ENCODE results near the gene AGXT. TPM values are rescaled to one million over a fixed set of nuclear protein-coding genes. Genes with fewer than 3 reads are reported as not detected.

Gene AGXT
- total RNA-seq, 1 donor from 2014 or later: not detected

DNA sequence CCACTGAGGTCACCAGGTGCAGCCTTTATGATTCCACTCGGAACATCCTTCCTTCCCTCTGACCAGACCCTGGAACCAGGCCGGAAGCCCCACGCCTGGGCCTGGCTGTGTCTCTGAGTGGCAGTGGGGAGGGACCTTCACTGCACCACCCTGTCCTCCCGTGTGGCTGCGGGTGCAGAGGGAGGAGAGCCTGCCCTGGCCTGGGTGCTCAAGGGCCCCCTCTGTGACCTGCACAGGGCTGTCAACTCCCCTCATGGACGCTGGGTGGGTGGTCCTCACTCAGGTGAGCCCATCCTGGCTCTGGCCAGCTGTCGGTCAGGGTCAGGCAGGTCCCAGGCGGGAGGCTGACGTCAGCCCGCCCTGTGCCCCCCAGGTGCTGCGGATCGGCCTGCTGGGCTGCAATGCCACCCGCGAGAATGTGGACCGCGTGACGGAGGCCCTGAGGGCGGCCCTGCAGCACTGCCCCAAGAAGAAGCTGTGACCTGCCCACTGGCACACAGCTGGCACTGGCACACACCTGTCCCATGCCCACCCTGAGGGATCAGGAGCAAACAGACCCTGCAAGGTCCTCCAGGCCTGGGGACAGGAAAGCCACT, 9.8 kb downstream of the AGXT start:
- ATAC-seq (no peak), DNase-seq (ENCODE audit: low spot score) (no peak)
- intact Hi-C loops (cut with DNase I): no loop called here

GRCh38 chr2:240879105-240879504, 10.5 kb downstream of the AGXT start:
- DNase-seq (ENCODE audit: low spot score) (no peak), ATAC-seq (no peak)
- intact Hi-C loops (cut with DNase I): no loop called here

DNA sequence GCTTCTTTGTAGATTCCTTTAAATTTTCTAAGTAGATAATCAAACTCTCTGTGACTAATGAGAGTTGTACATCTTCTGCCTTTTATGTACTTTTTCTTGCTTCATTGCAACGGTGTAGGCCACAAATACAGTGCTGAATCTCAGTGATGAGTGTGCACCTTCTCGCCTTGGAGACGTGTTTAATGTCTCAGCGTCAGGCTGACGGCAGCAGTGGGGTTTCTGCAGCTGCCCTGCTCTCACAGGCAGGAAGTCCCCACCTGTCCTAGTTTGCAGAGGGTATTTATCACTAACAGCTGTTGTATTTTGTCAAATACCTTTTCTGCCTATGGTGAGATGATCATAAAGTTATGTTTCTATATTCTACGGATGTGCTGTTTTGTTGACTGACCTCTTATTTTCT, 13.3 kb downstream of the AGXT start:
- intact Hi-C loops (cut with DNase I): no loop called here
- DNase-seq (ENCODE audit: low spot score) (no peak), ATAC-seq (no peak)

DNA sequence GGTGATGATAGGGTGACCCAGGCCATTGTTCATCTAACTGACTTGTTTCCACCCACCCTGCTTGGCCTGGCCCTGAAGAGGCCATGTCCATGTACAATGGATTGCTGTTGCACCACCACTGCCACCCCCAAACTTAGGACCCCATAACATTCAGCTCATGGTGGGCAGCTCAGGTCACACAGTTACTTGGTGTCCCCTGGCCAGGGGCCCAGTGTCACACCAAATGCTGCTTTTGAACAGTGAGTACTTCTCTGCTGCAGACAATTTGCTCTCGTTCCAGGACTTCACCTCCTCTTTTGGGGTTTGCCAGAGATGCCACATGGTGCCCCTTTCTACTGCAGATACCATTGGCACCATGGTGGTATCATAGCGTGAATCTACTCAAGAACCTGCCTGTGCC, 15.6 kb downstream of the AGXT start:
- intact Hi-C loops (cut with DNase I): no loop called here
- DNase-seq (ENCODE audit: low spot score) (no peak), ATAC-seq (no peak)

DNA sequence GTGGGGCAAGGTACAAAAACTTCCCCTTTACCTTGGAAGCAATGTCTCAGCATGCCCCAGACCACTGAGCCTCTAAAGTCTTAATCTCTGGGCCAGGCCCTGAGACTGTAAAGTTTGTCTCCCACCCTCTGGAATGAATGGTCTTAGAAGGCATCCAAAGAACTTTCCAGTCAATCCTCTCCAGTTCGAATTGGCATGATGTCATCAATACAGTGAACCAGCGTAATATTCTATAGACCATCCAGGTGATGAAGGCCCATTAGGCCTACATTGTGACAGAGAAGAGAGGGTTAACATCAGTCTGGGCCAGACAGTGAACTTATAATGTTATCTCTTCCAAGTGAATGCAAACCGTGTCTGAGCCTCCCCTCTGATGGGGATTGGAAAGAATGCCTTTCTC, 16.1 kb downstream of the AGXT start:
- DNase-seq (ENCODE audit: low spot score): no peak
- ATAC-seq: no peak
- intact Hi-C loops (cut with DNase I): no loop called here

DNA sequence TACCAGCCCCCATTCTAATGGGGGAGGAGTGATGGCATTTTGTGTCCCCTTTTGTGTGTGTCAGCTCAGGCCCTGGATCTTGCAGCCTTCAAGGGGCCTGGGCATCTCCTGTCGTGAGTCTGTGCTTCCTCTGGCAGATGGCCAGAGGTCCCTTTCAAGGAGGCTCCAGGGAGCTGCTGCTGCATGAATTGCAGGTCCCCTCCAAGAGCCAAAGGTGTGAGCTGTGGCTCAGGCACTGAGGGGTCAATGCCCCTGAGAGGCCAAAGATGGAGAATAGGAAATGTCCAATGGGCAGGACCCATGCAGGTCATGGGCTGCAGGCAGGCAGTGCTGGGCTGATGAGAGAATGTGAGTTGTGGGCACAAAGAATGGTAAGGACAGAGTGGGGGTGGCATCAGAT, 16.9 kb downstream of the AGXT start:
- DNase-seq (ENCODE audit: low spot score) (no peak), ATAC-seq (no peak)
- intact Hi-C loops (cut with DNase I): no loop called here

DNA sequence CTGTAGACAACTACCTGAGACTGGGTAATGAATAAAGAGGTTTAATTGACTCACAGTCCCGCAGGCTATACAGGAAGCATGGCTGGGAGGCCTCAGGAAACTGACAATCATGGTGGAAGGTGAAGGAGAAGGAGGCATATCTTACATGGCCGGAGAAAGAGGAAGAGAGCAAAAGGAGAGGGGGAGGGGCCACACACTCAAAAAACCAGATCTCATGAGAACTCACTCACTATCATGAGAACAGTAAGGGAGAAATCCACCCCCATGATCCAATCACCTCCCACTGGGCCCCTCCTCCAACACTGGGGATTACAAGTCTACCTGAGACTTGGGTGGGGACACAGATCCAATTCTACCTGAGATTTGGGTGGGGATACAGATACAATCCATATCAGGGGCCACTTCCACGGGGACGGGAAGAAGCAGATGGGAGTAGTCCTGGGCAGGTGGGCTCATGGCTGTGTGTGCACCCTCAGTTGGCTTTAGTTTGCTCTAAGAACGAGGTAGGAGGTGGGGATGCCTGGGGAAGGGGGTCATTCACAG, 17.5 kb downstream of the AGXT start:
- intact Hi-C loops (cut with DNase I): no loop called here
- no peak for ATAC-seq
- DNase-seq (ENCODE audit: low spot score): no peak

DNA sequence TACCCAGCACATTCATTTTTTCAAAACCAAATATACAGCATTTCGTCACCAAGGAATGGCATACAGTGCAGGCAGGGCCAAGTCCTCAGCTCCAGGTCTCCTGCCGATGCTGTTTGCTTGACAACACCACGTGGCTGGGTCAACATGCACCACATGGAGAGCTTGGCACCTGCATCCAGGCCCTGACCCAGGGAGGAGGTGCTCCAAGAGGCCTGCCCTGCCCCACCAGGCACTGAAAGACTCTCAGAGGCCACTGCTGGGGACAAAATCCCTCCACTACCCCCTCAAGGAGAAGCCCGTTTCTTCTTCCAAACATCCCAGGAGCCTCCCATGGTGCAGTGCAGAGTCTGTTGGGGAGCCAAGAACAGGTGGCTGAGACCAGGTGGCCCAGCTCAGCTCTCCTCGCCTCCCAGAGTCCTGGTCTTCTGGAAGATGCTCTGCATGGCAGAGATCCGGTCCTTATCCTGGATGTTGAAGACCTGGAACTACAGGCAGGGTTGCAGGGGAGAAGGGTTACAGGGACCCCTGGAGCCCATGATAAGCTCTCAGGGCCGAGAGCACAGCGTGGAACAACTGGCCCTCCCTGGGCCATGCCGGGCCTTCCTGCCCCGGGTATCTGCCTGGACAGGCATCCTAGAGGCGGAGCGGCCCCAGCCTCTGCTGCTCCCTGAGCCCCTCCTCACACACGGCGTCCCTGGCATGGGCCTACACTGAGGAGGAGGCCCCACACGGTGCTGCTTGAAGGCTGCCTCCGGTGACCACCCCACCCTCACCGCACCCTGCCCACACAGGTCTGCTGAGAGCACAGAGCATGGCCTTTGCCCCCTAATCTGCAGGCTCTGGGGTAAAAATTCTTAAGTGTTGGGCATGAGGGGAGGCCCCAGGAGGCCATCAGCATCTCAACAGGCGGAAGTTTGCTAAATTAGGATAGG, 18.3 kb downstream of the AGXT start:
- intact Hi-C loops (cut with DNase I): no loop called here
- DNase-seq (ENCODE audit: low spot score): no peak
- ATAC-seq: no peak

GRCh38 chr2:240887631-240888030, 19.0 kb downstream of the AGXT start:
- intact Hi-C loops (cut with DNase I): no loop called here
- no peak for ATAC-seq
- no peak for DNase-seq (ENCODE audit: low spot score)

GRCh38 chr2:240888130-240888889, 19.7 kb downstream of the AGXT start:
- intact Hi-C loops (cut with DNase I): no loop called here
- DNase-seq (ENCODE audit: low spot score): no peak
- no peak for ATAC-seq

DNA sequence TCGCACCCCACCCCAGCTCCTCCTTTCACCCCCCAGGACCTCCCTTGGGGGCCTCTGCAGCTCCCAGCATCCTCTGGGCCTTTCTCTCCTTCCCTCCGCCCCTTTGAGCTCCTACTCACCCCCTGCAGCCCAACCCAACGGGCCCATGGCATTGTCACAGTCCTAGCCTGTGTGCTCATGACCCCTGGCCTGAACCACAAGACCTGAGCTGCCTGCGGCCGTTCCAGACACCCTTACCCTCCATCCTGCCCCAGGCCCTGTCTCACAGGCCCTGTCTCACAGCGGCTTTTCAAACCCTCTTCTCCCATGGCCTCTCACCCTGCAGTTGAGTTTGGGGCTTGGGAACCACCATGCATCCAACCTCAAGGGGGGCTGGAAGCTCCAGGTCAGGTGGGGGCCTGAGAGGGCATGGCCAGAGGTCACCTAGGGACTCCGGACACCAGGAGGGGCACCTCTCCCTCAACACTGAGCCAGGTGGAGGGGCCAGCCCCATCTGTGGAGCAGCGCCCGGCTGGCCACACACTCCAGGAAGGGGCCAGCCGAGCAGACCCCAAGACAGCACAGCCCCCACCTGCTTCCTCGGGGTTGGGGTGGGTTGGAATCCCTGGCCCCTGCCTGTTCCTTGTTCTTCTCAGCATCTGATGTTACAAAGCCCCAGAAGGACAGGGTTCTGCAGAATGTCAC, 20.4 kb downstream of the AGXT start:
- DNase-seq (ENCODE audit: low spot score) (no peak), ATAC-seq (no peak)
- intact Hi-C loops (cut with DNase I): no loop called here

GRCh38 chr2:240889601-240890560, 21.3 kb downstream of the AGXT start:
- intact Hi-C loops (cut with DNase I): no loop called here
- ATAC-seq: no peak
- no peak for DNase-seq (ENCODE audit: low spot score)

DNA sequence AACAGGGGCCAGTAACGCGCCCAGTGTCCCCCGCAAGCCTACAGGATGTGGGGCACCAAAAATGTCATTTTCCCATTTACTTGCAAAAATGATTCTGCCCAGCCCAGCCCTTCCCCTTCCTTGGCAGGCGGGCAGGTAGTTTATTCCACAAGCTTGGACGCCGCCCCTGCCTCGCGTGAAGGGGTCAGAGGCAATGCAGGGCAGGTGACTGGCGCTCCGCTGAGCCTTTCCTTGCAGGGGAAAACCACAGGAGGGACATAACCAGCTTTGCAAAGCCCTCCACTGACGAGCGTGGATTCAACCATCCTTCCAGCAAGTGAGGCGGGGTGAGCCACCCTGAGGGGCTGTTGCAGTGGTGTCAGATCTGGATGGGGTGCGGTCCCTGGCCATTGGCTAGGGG, 22.1 kb downstream of the AGXT start:
- DNase-seq (ENCODE audit: low spot score): no peak
- intact Hi-C loops (cut with DNase I): no loop called here
- ATAC-seq: no peak

DNA sequence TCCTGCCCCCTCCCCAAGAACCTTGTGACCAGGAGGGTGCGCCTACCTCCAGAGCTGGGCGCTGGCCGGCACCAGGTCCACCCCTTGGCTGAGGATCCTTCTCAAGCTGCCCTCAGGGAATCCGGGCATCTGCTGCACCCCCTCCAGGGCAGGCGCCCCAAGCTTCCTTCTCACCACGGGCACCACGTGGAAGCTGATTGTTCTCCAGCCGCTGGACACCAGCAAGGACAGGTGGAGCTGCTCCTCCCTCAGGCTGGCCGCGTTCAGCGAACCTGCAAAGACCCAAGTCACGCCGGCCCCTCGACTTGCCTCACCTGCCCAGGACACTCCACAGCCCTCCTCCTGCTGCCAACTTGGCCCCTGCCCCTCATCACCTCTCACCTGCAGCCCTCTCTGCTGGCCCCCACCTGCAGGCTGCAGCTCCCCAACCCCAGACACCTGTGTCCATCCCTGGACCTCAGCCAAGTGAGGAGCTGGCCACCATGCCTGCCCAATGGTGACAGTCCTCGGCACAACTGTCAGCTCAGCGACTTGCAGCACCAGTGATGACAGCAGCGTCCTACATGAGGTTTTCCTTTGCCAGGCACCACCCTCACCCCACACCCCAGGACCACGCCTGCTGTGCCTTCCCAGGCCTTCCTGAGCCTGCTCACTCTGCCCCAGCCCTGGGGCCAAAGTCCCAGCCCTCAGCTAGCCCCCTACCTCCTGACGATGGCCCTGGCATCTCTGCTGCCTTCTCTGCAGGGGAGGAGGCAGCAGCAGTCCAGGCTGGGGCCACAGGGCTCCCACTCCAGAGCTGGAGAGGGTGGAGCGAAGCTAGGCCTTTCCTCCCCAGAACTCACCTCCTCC, 23.1 kb downstream of the AGXT start:
- ATAC-seq: no peak
- intact Hi-C loops (cut with DNase I): no loop called here
- DNase-seq (ENCODE audit: low spot score): no peak

- ATAC-seq (no peak), DNase-seq (ENCODE audit: low spot score) (no peak)
- intact Hi-C loops (cut with DNase I): no loop called here
These were observed 23.7 kb downstream of the AGXT start for GRCh38 chr2:240892356-240892755.

DNA sequence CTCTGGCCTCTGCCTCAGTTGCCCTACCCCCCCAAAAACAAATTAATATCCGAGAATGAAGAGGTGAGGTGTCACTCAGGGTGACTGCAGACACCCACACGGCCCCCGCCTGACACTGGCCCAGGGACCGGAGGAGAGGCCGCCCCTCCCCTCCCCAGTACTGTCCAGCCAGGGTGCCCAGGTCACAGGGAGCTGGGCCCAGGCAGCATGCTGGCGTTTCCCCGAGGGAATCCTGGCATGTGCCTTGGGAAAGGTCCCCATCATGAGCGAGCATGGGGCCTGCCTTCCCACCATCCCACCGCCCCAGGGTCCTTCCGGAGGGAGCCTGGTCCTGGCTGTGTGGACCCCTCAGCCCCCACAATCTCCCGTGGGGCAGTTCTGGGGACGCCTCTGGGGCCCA, 24.3 kb downstream of the AGXT start:
- ATAC-seq (no peak), DNase-seq (ENCODE audit: low spot score) (no peak)
- intact Hi-C loops (cut with DNase I): no loop called here

- ATAC-seq (no peak), DNase-seq (ENCODE audit: low spot score) (no peak)
- intact Hi-C loops (cut with DNase I): no loop called here
These were observed 24.8 kb downstream of the AGXT start for GRCh38 chr2:240893363-240893844.

Measured in sciatic nerve (tissue), 2 donors.